B cell (primary cell): ENCODE results near the gene VOPP1.

Source experiments
- CTCF ChIP-seq: fragments of 200-600 bp; IDR thresholded peaks from one replicate; pipeline ENCODE4 v1.8.0; 2022; ENCODE audit warnings: antibody characterized with exemption, mild to moderate bottlenecking
- EZH2 ChIP-seq: IDR thresholded peaks from 2 replicates; pipeline ENCODE4 v1.6.1; 2012; ENCODE audit warnings: borderline replicate concordance, low read depth, mild to moderate bottlenecking, moderate library complexity, low read length; ENCODE audit not compliant: insufficient read depth, poor library complexity, severe bottlenecking

- TF ChIP-seq CTCF, result no peak
- no peak for TF ChIP-seq EZH2
These were observed 18.4 kb upstream of the VOPP1 start for GRCh38 chr7:55590517-55591281.
